Smooth muscle cell (in vitro differentiated cells): Measurements from ENCODE around the gene ABLIM2. TPM values are rescaled to one million over a fixed set of nuclear protein-coding genes. Genes with fewer than 3 reads are reported as not detected.
A peak's percentile ranks its signal among the peaks of the same experiment; 100 is the strongest.

Experiments
- DNase-seq: peaks from one replicate; lab custom pipeline; 2025; ENCODE audit not compliant: unreplicated experiment; lab: John Stamatoyannopoulos, UW
- H2AFZ ChIP-seq: fragments of 200-600 bp; sonication (generic); 2 replicates; pipeline ENCODE4 v1.6.0; 2016; ENCODE audit warnings: antibody characterized with exemption, low read depth, mild to moderate bottlenecking
- H3F3A ChIP-seq: fragments of 200-600 bp; sonication (generic); 2 replicates; pipeline ENCODE4 v1.6.0; 2017; ENCODE audit warnings: antibody characterized with exemption, low read depth
- H3K27ac ChIP-seq: fragments of 200-600 bp; sonication (generic); 2 replicates; pipeline ENCODE4 v1.5.1; 2016; ENCODE audit warnings: low read depth, mild to moderate bottlenecking
- H3K27me3 ChIP-seq: fragments of 200-600 bp; sonication (generic); 2 replicates; pipeline ENCODE4 v1.6.1; 2016; ENCODE audit warnings: low read depth, mild to moderate bottlenecking
- H3K36me3 ChIP-seq: fragments of 200-600 bp; sonication (generic); 2 replicates; pipeline ENCODE4 v1.5.1; 2016; ENCODE audit warnings: low read depth
- H3K4me1 ChIP-seq: fragments of 200-600 bp; sonication (generic); 2 replicates; pipeline ENCODE4 v1.5.1; 2016; ENCODE audit warnings: low read depth
- H3K4me2 ChIP-seq: fragments of 200-600 bp; sonication (generic); 2 replicates; pipeline ENCODE4 v1.6.0; 2016; ENCODE audit warnings: mild to moderate bottlenecking
- H3K4me3 ChIP-seq: fragments of 200-600 bp; sonication (generic); 2 replicates; pipeline ENCODE4 v1.5.1; 2016; ENCODE audit warnings: mild to moderate bottlenecking
- H3K79me2 ChIP-seq: fragments of 200-600 bp; sonication (generic); 2 replicates; pipeline ENCODE4 v1.6.0; 2016; ENCODE audit warnings: low read depth, mild to moderate bottlenecking
- H3K9ac ChIP-seq: fragments of 200-600 bp; sonication (generic); 2 replicates; pipeline ENCODE4 v1.6.0; 2016; ENCODE audit warnings: low read depth
- H3K9me3 ChIP-seq: fragments of 200-600 bp; sonication (generic); replicated peaks from 2 replicates; pipeline ENCODE4 v1.5.1; 2016; ENCODE audit warnings: low read depth
- H4K20me1 ChIP-seq: fragments of 200-600 bp; sonication (generic); 2 replicates; pipeline ENCODE4 v1.6.0; 2016; ENCODE audit warnings: low read depth
- WGBS: methylation state at CpG from one replicate; pipeline ENCODE4 v1.1.7; 2016; ENCODE audit warnings: low lambda C conversion rate; 5-methylcytosine and 5-hydroxymethylcytosine counted together
- polyA plus RNA-seq: library from polyadenylated mRNA; unstranded; fragments of >200 nt; fragmentation: Nextera tagmentation; extraction: Ambion mirVana; gene quantifications from 2 replicates; pipeline ENCODE4 v1.2.1, GENCODE V29; 2016
- total RNA-seq: library from RNA; depleted of rRNA; stranded (reverse); fragments of >200 nt; gene quantifications from 2 replicates; pipeline ENCODE4 v1.2.3, GENCODE V29; 2014
- TF ChIP-seq, protein P1 (sequence below): fragments of 200-600 bp; sonication (generic); IDR thresholded peaks from 2 replicates; pipeline ENCODE4 v1.5.1; 2017; ENCODE audit warnings: borderline replicate concordance, mild to moderate bottlenecking, antibody characterized with exemption; ENCODE audit not compliant: insufficient read depth, poor library complexity, severe bottlenecking

Gene ABLIM2
- total and polyA plus RNA-seq, 2 experiments from 2014 or later = 0.08 TPM; not detected in 1

DNA sequence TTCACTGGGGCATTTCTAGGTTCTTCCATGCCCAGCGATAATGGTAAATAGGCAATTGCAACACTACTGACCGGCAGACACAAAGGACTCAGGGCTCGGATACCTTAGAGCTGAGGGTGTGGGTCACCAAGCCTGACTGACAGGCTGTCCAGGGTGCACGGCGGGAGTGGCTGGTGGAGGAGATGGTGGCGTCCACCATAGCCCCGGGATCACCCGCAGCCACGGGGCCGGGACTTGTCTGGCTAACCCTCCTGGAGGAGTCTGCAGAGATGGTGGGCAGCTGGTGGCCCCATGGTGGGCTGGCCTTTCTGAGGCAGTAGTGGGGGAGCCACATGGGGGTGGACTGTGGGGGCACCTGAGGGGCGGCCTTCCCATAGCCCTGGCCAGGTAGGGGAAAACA lies 11.7 kb upstream of the ABLIM2 start:
- H4K20me1 ChIP-seq = no peaks in the 10 kb centered on the region
- WGBS = 98% methylated on average over 10 of the region's 11 CpGs
- no peaks in the 10 kb centered on the region for H3K4me1 ChIP-seq
- H3K79me2 ChIP-seq = no peaks in the 10 kb centered on the region
- no peak for DNase-seq
- no peaks in the 10 kb centered on the region for H3K9me3 ChIP-seq
- no peak overlapping the region for H3K4me3 ChIP-seq
- TF ChIP-seq, protein P1, sequence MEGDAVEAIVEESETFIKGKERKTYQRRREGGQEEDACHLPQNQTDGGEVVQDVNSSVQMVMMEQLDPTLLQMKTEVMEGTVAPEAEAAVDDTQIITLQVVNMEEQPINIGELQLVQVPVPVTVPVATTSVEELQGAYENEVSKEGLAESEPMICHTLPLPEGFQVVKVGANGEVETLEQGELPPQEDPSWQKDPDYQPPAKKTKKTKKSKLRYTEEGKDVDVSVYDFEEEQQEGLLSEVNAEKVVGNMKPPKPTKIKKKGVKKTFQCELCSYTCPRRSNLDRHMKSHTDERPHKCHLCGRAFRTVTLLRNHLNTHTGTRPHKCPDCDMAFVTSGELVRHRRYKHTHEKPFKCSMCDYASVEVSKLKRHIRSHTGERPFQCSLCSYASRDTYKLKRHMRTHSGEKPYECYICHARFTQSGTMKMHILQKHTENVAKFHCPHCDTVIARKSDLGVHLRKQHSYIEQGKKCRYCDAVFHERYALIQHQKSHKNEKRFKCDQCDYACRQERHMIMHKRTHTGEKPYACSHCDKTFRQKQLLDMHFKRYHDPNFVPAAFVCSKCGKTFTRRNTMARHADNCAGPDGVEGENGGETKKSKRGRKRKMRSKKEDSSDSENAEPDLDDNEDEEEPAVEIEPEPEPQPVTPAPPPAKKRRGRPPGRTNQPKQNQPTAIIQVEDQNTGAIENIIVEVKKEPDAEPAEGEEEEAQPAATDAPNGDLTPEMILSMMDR = no peak
- H3K36me3 ChIP-seq = no peaks in the 10 kb centered on the region
- no peak overlapping the region for H3K9ac ChIP-seq
- H3K4me2 ChIP-seq = no peak overlapping the region
- H3K27ac ChIP-seq = no peak overlapping the region
- no peaks in the 10 kb centered on the region for H3F3A ChIP-seq
- no peak overlapping the region for H2AFZ ChIP-seq
- no peaks in the 10 kb centered on the region for H3K27me3 ChIP-seq

DNA sequence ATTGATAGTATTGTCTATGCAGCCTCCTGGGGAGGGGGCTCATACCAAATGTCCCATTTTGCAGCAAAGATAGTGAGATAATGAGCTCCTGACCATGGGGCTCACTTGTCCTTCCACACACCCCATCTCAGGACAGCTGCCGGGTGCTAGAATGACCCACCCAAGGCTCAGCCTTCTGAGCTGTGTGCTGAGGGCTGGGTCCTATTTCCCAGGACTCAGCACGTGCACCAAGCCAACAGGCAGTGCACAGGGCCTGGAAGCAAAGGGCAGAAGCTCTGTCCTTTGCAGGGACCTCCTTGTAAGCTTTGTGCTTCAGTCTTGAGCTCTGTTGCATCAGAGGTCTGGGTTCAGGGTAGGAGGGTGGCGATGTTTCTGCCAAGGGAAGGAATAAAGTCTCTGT lies 11.2 kb upstream of the ABLIM2 start:
- TF ChIP-seq, protein P1 = no peak
- Histone ChIP-seq H3F3A (no peaks in the 10 kb centered on the region), H3K9ac (no peak overlapping the region), H3K79me2 (no peaks in the 10 kb centered on the region), H3K4me2 (no peak overlapping the region), H4K20me1 (no peaks in the 10 kb centered on the region), H2AFZ (no peak overlapping the region), H3K27ac (no peak overlapping the region), H3K4me3 (no peak overlapping the region), H3K36me3 (no peaks in the 10 kb centered on the region), H3K27me3 (no peaks in the 10 kb centered on the region), H3K9me3 (no peaks in the 10 kb centered on the region), H3K4me1 (no peaks in the 10 kb centered on the region)
- WGBS = 88% methylated on average over 3 of the region's 3 CpGs
- DNase-seq = no peak

DNA sequence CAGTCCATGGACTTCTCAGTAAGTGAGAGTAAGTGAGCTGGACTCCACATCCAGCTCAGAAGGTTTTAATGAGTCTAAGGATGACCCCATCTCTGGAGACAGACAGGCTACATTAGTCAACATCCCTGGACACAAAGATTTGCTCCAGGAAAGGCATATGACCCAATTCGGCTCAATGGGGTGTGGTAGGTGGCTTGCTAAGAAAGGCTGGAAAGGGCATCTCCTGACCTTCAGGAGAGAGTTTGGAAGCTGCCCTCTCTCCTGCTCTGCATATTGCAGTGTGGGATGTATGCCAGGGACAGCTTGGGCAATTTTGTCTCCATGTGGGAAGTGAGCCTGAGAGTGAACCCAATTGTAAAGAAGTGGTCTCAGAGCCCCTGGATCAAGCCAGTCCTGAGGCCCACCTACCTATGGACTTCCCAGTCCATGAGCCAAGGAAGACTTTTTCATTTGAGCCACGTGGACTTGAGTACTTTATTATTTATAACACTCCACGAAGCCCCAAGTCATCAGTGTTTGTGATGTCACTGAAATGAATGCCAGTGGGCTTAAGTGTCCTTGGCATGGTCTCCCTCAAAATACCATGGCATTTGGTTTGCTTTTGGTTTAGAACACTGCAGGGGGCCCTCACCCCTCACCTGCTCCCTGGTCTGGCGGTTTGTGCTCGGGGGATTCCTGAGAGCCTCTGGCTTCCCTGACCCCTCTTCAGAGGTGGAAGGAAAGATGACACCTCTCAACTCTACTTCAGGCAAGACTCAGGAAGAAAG lies 10.4 kb upstream of the ABLIM2 start:
- no peaks in the 10 kb centered on the region for H3K36me3 ChIP-seq
- no peak for DNase-seq
- no peaks in the 10 kb centered on the region for H3K9me3 ChIP-seq
- H3K4me3 ChIP-seq = no peak overlapping the region
- no peak overlapping the region for H3K9ac ChIP-seq
- no peaks in the 10 kb centered on the region for H4K20me1 ChIP-seq
- no peaks in the 10 kb centered on the region for H3K27me3 ChIP-seq
- H2AFZ ChIP-seq = no peak overlapping the region
- H3K4me2 ChIP-seq = no peak overlapping the region
- no peaks in the 10 kb centered on the region for H3K79me2 ChIP-seq
- TF ChIP-seq, protein P1 = no peak
- H3K4me1 ChIP-seq = no peaks in the 10 kb centered on the region
- H3F3A ChIP-seq = no peaks in the 10 kb centered on the region
- no peak overlapping the region for H3K27ac ChIP-seq
- WGBS = 92% methylated on average over 5 of the region's 5 CpGs

DNA sequence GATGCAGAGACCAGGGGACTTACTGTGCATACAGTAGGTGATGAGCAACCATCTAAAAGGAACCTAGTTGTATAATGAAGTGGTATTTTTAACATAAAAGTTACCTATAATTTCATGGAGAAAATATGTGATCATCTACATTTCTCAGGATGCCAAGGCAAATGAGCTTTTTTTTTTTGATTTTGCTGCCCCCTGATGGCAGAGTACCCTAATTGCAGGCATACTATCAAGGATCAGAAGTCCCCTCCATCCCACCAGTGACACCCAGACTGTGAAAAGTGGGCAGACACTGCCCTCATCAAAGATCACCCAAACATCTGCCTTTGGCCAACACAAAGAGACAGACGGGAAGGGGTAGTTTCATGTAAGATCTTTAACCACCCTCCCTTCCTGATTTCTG lies 9.6 kb upstream of the ABLIM2 start:
- Histone ChIP-seq H3F3A (no peaks in the 10 kb centered on the region), H3K4me3 (no peak overlapping the region), H2AFZ (no peak overlapping the region), H3K27ac (no peak overlapping the region), H3K79me2 (no peaks in the 10 kb centered on the region), H4K20me1 (no peaks in the 10 kb centered on the region), H3K27me3 (no peaks in the 10 kb centered on the region), H3K9me3 (no peaks in the 10 kb centered on the region), H3K4me1 (no peaks in the 10 kb centered on the region), H3K36me3 (no peaks in the 10 kb centered on the region), H3K9ac (no peak overlapping the region), H3K4me2 (no peak overlapping the region)
- TF ChIP-seq, protein P1 = peak; percentile 63
- DNase-seq = no peak
- 94% methylated on average over 1 of the region's 1 CpG for WGBS
